HepG2 (cell line): ENCODE results near the gene PPM1H. TPM values are rescaled to one million over a fixed set of nuclear protein-coding genes. Genes with fewer than 3 reads are reported as not detected.

ENCODE experiments used
- ATF3 ChIP-seq: sonication (generic); formaldehyde crosslinking; IDR thresholded peaks from 2 replicates; pipeline ENCODE4 v1.4.0; 2020; ENCODE audit warnings: missing genetic modification reagents
- ATM ChIP-seq: fragments of 450-650 bp; IDR thresholded peaks from 2 replicates; pipeline ENCODE4 v1.7.1; 2017; ENCODE audit warnings: mild to moderate bottlenecking, borderline replicate concordance
- GABPB1 ChIP-seq: IDR thresholded peaks from 2 replicates; pipeline ENCODE4 v1.6.1; 2016; ENCODE audit warnings: mild to moderate bottlenecking, missing genetic modification reagents, moderate library complexity, missing compliant biosample characterization
- GZF1 ChIP-seq: sonication (generic); formaldehyde crosslinking; IDR thresholded peaks from 2 replicates; pipeline ENCODE4 v1.5.1; 2020; ENCODE audit warnings: mild to moderate bottlenecking, missing genetic modification reagents
- ISL2 ChIP-seq: sonication (generic); formaldehyde crosslinking; IDR thresholded peaks from 2 replicates; pipeline ENCODE4 v1.5.0; 2020; ENCODE audit warnings: missing genetic modification reagents
- JUN ChIP-seq: sonication (generic); formaldehyde crosslinking; IDR thresholded peaks from 2 replicates; pipeline ENCODE4 v1.4.0; 2020; ENCODE audit warnings: mild to moderate bottlenecking, missing genetic modification reagents
- KDM1A ChIP-seq: IDR thresholded peaks from 2 replicates; pipeline ENCODE4 v1.6.1; 2016; ENCODE audit warnings: missing compliant biosample characterization
- LCORL ChIP-seq, 2 experiments: fragments of 450-650 bp in 1 of 2; sonication (generic) in 1 of 2; formaldehyde crosslinking in 1 of 2; IDR thresholded peaks; 2 replicates each; pipeline versions ENCODE4 v1.5.0 to v1.6.1; 2017 to 2020; ENCODE audit warnings: antibody characterized with exemption in 1 of 2, missing genetic modification reagents in 1 of 2
- NR2F6 ChIP-seq, 2 experiments: IDR thresholded peaks; 2 replicates each; pipeline ENCODE4 v1.6.1; 2016; ENCODE audit warnings: antibody characterized with exemption in 1 of 2, mild to moderate bottlenecking in 1 of 2
- PAXIP1 ChIP-seq: sonication (generic); formaldehyde crosslinking; conservative IDR thresholded peaks from 2 replicates; pipeline ENCODE4 v1.4.0; 2020; ENCODE audit warnings: mild to moderate bottlenecking, missing genetic modification reagents, moderate library complexity
- POGK ChIP-seq: sonication (generic); formaldehyde crosslinking; conservative IDR thresholded peaks from 2 replicates; pipeline ENCODE4 v1.8.0; 2022; ENCODE audit warnings: mild to moderate bottlenecking, moderate library complexity, missing genetic modification reagents
- POLR2A ChIP-seq, 2 experiments: IDR thresholded peaks; 2 replicates each; pipeline ENCODE4 v1.6.1; 2011; ENCODE audit warnings: low read depth in 2 of 2, low read length in 2 of 2, mild to moderate bottlenecking in 1 of 2, moderate library complexity in 1 of 2; ENCODE audit not compliant: insufficient read depth in 1 of 2
- PREB ChIP-seq: sonication (generic); formaldehyde crosslinking; IDR thresholded peaks from 2 replicates; pipeline ENCODE4 v1.4.0; 2020; ENCODE audit warnings: missing genetic modification reagents
- PTBP1 ChIP-seq: fragments of 200-400 bp; formaldehyde crosslinking; IDR thresholded peaks from 2 replicates; pipeline ENCODE4 v1.6.1; 2018; ENCODE audit warnings: low read length, low read depth; ENCODE audit not compliant: poor library complexity, severe bottlenecking
- RBM22 ChIP-seq: fragments of 200-400 bp; formaldehyde crosslinking; optimal IDR thresholded peaks from 2 replicates; pipeline ENCODE3; 2017; ENCODE audit warnings: mild to moderate bottlenecking, low read length, moderate library complexity
- ZNF260 ChIP-seq: sonication (generic); formaldehyde crosslinking; IDR thresholded peaks from 2 replicates; pipeline ENCODE4 v1.4.0; 2020; ENCODE audit warnings: missing genetic modification reagents, low read depth, mild to moderate bottlenecking, borderline replicate concordance
- ZNF264 ChIP-seq: sonication (generic); formaldehyde crosslinking; IDR thresholded peaks from 2 replicates; pipeline ENCODE4 v1.4.0; 2020; ENCODE audit warnings: missing genetic modification reagents
- ZNF296 ChIP-seq: sonication (generic); formaldehyde crosslinking; conservative IDR thresholded peaks from 2 replicates; pipeline ENCODE4 v1.5.0; 2020; ENCODE audit warnings: mild to moderate bottlenecking, missing genetic modification reagents
- ZNF460 ChIP-seq: sonication (generic); formaldehyde crosslinking; IDR thresholded peaks from 2 replicates; pipeline ENCODE4 v1.5.1; 2020; ENCODE audit warnings: missing genetic modification reagents, mild to moderate bottlenecking, borderline replicate concordance
- polyA plus RNA-seq, 8 experiments: library from polyadenylated mRNA; depleted of rRNA in 3 of 8; stranded (reverse) in 7 of 8; unstranded in 1 of 8; fragments of >200 nt; fragmentation: Illumina TruSeq in 4 of 8; extraction: Trizol in 4 of 8; gene quantifications; 2 replicates each; pipeline versions ENCODE4 v1.2.1 to v1.2.3, GENCODE V29; 2011 to 2016; ENCODE audit warnings: low read depth in 4 of 8, missing spikeins in 1 of 8, mixed read lengths in 1 of 8; ENCODE audit not compliant: insufficient read depth in 1 of 8
- total RNA-seq, 5 experiments: library from RNA; depleted of rRNA; stranded (reverse); fragments of >200 nt; fragmentation: Illumina TruSeq; extraction: Trizol; gene quantifications; 2 replicates each; pipeline ENCODE4 v1.2.3, GENCODE V29; 2016; ENCODE audit warnings: low read depth in 1 of 5
- TF ChIP-seq, protein P1 (sequence below): sonication (generic); formaldehyde crosslinking; IDR thresholded peaks from 2 replicates; pipeline ENCODE4 v1.4.0; 2020; ENCODE audit warnings: low read depth, mild to moderate bottlenecking, missing genetic modification reagents

PPM1H gene
- total and polyA plus RNA-seq, 2 of the 13 experiments (the other 11 are each of a cell fraction or from before 2014, with no cell fraction given) = 29.1 to 38.1 TPM

- TF ChIP-seq PAXIP1 (CRISPR knock-in tag) (peak; percentile 94), KDM1A (CRISPR knock-in tag) (no peak), ZNF264 (CRISPR knock-in tag) (peak; percentile 32; the same call in 1 of the 2 replicates), PTBP1 (no peak), GZF1 (CRISPR knock-in tag) (0 out of 2 replicates have a peak, but pooled peaks have one; percentile 23), ZNF460 (no peak), ATM (peak; percentile 61; the same call in 1 of the 2 replicates), ISL2 (CRISPR knock-in tag) (peak; percentile 98), LCORL (IDR thresholded peaks at IDR 0.05) (peak; percentile 84), LCORL (CRISPR knock-in tag; IDR thresholded peaks at IDR 0.05) (no peak; the same call in 1 of the 2 replicates), ZNF260 (CRISPR knock-in tag) (no peak), PREB (no peak), ZNF296 (CRISPR knock-in tag) (no peak), JUN (CRISPR knock-in tag) (no peak), ATF3 (CRISPR knock-in tag) (peak; percentile 56; the same call in 1 of the 2 replicates), POLR2A (IDR thresholded peaks at IDR 0.05; ENCODE audit: insufficient read depth in 1 of 2, low read depth in 2 of 2, low read length in 2 of 2) (no peak), RBM22 (no peak), NR2F6 (IDR thresholded peaks at IDR 0.05) (peak; percentile 79), NR2F6 (CRISPR knock-in tag; IDR thresholded peaks at IDR 0.05) (peak; percentile 69), POGK (CRISPR knock-in tag) (no peak), GABPB1 (CRISPR knock-in tag) (no peak)
- TF ChIP-seq, protein P1, sequence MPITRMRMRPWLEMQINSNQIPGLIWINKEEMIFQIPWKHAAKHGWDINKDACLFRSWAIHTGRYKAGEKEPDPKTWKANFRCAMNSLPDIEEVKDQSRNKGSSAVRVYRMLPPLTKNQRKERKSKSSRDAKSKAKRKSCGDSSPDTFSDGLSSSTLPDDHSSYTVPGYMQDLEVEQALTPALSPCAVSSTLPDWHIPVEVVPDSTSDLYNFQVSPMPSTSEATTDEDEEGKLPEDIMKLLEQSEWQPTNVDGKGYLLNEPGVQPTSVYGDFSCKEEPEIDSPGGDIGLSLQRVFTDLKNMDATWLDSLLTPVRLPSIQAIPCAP = no peak
Observed at GRCh38 chr12:62891805-62892549, 43.0 kb downstream of the PPM1H start (continued).
